ACHN (cell line): ENCODE results near the gene HERC5.
A peak's percentile ranks its signal among the peaks of the same experiment; 100 is the strongest.
"Not testable (repeated sequence)": the region's sequence is repeated elsewhere in the genome, so short reads cannot be mapped to it uniquely, and the experiment has no call there.

Experiments used
- DNase-seq: peaks from one replicate; pipeline ENCODE4 v3.0.0-alpha.2; 2015
- in situ Hi-C: cut with HindIII; loops from 2 replicates; pipeline ENCODE4 v1.10.0; 2017; ENCODE audit warnings: low sequenced_read_pairs, low pct_ligation_motif_present, low pct_unique_long_range_greater_than_20kb

The HERC5 gene

GRCh38 chr4:88456670-88457306 lies at the start of gene HERC5:
Gene HERC5, plus strand, starts transcription at chr4:88457119. Its CDS starts 151 bp downstream, at chr4:88457270.
- in situ Hi-C loops: no loop called here
- peak; percentile 91 for DNase-seq

GRCh38 chr4:88409206-88409605 lies 47.7 kb upstream of the HERC5 start:
- DNase-seq: no peak
- in situ Hi-C loops: no loop called here

- in situ Hi-C loops: no loop called here
These were observed 47.1 kb upstream of the HERC5 start for GRCh38 chr4:88409789-88410188.

GRCh38 chr4:88411491-88412096 lies 45.3 kb upstream of the HERC5 start:
- in situ Hi-C loops: no loop called here

More at GRCh38 chr4:88409789-88410188, 47.1 kb upstream of the HERC5 start:
- no peak for DNase-seq

GRCh38 chr4:88413801-88414200 lies 43.1 kb upstream of the HERC5 start:
- in situ Hi-C loops: no loop called here
- DNase-seq: no peak

More at GRCh38 chr4:88411491-88412096, 45.3 kb upstream of the HERC5 start:
- DNase-seq: no peak

GRCh38 chr4:88414755-88415154 lies 42.2 kb upstream of the HERC5 start:
- in situ Hi-C loops: no loop called here
- DNase-seq: no peak

GRCh38 chr4:88415982-88416381 lies 40.9 kb upstream of the HERC5 start:
- in situ Hi-C loops: no loop called here
- no peak for DNase-seq

GRCh38 chr4:88418411-88418810 lies 38.5 kb upstream of the HERC5 start:
- in situ Hi-C loops: no loop called here

GRCh38 chr4:88419874-88420273 lies 37.0 kb upstream of the HERC5 start:
- DNase-seq: no peak
- in situ Hi-C loops: no loop called here

More at GRCh38 chr4:88418411-88418810, 38.5 kb upstream of the HERC5 start:
- DNase-seq: no peak

GRCh38 chr4:88420844-88421243 lies 36.1 kb upstream of the HERC5 start:
- no peak for DNase-seq
- in situ Hi-C loops: no loop called here

GRCh38 chr4:88422403-88422802 lies 34.5 kb upstream of the HERC5 start:
- DNase-seq: no peak
- in situ Hi-C loops: no loop called here

- in situ Hi-C loops: no loop called here
- DNase-seq: no peak
These were observed 27.5 kb upstream of the HERC5 start for GRCh38 chr4:88429401-88429800.

GRCh38 chr4:88435987-88436693 lies 20.8 kb upstream of the HERC5 start:
- DNase-seq: no peak
- in situ Hi-C loops: no loop called here

GRCh38 chr4:88437873-88438272 lies 19.0 kb upstream of the HERC5 start:
- DNase-seq, in situ Hi-C loops: not testable (repeated sequence)

- in situ Hi-C loops: no loop called here
- no peak for DNase-seq
These were observed 17.7 kb upstream of the HERC5 start for GRCh38 chr4:88439161-88439760.

- in situ Hi-C loops: no loop called here
These were observed 16.8 kb upstream of the HERC5 start for GRCh38 chr4:88440146-88440545.

GRCh38 chr4:88441696-88442095 lies 15.2 kb upstream of the HERC5 start:
- no peak for DNase-seq
- in situ Hi-C loops: no loop called here

More at GRCh38 chr4:88440146-88440545, 16.8 kb upstream of the HERC5 start:
- DNase-seq: no peak

- in situ Hi-C loops: no loop called here
- peak; percentile 47 for DNase-seq
These were observed 14.2 kb upstream of the HERC5 start for GRCh38 chr4:88442689-88443191.

GRCh38 chr4:88443486-88443885 lies 13.4 kb upstream of the HERC5 start:
- no peak for DNase-seq
- in situ Hi-C loops: no loop called here
